PC-3 (cell line): ENCODE data around the gene PARP15. TPM values are rescaled to one million over a fixed set of nuclear protein-coding genes. Genes with fewer than 3 reads are reported as not detected.

Experiments
- ATAC-seq: fragments of 200-7000 bp; cut with Tn5 transposase; 2 replicates; pipeline ENCODE4 v1.9.1; 2020; ENCODE audit warnings: mild to moderate bottlenecking, moderate library complexity
- BruUV-seq: library from RNA; stranded (reverse); fragments of 400-500 nt; replicated peaks from 2 replicates; lab custom pipeline; 2021; lab: Mats Ljungman, UMichigan
- CTCF ChIA-PET: fragments of 300-600 bp; sonication (Branson Sonifier 250); formaldehyde crosslinking; loops from one replicate; lab custom pipeline; 2022; ENCODE audit warnings: antibody characterized with exemption; lab: Charles Lee
- POLR2A ChIA-PET: fragments of 300-600 bp; sonication (Branson Sonifier 250); formaldehyde crosslinking; loops from one replicate; lab custom pipeline; 2022; ENCODE audit warnings: antibody characterized with exemption; ENCODE audit not compliant: unreplicated experiment; lab: Charles Lee
- DNase-seq: peaks from one replicate; pipeline ENCODE4 v3.0.0-alpha.2; 2015
- H2AFZ ChIP-seq: fragments of 300-600 bp; sonication (generic); 2 replicates; pipeline ENCODE4 v1.6.0; 2016; ENCODE audit warnings: antibody characterized with exemption, low read length
- H3F3A ChIP-seq: fragments of 300-600 bp; sonication (generic); one replicate; pipeline ENCODE4 v1.6.0; 2017; ENCODE audit warnings: antibody characterized with exemption, low read length, control low read depth, mild to moderate bottlenecking; ENCODE audit not compliant: unreplicated experiment
- H3K27ac ChIP-seq: fragments of 300-600 bp; sonication (generic); 2 replicates; pipeline ENCODE4 v1.5.1; 2016; ENCODE audit warnings: mild to moderate bottlenecking, low read length
- H3K27me3 ChIP-seq: fragments of 300-600 bp; sonication (generic); 2 replicates; pipeline ENCODE4 v1.6.1; 2016; ENCODE audit warnings: low read length, mixed read lengths
- H3K36me3 ChIP-seq: fragments of 300-600 bp; sonication (generic); 2 replicates; pipeline ENCODE4 v1.6.1; 2016; ENCODE audit warnings: low read depth, mixed run types, low read length, mixed read lengths
- H3K4me1 ChIP-seq: fragments of 300-600 bp; sonication (generic); 2 replicates; pipeline ENCODE4 v1.5.1; 2016; ENCODE audit warnings: low read length; ENCODE audit not compliant: insufficient read depth
- H3K4me2 ChIP-seq: fragments of 300-600 bp; sonication (generic); 2 replicates; pipeline ENCODE4 v1.6.0; 2016; ENCODE audit warnings: low read length
- H3K4me3 ChIP-seq: fragments of 300-600 bp; sonication (generic); 2 replicates; pipeline ENCODE4 v1.5.1; 2016; ENCODE audit warnings: mild to moderate bottlenecking, low read length, mixed read lengths
- H3K79me2 ChIP-seq: fragments of 300-600 bp; sonication (generic); 2 replicates; pipeline ENCODE4 v1.6.1; 2017; ENCODE audit warnings: low read length, mixed read lengths
- H3K9ac ChIP-seq: fragments of 300-600 bp; sonication (generic); 2 replicates; pipeline ENCODE4 v1.6.0; 2016; ENCODE audit warnings: mild to moderate bottlenecking, low read length
- H3K9me2 ChIP-seq: fragments of 300-600 bp; sonication (generic); replicated peaks from 2 replicates; pipeline ENCODE4 v1.6.1; 2016; ENCODE audit warnings: mixed run types, low read length, mixed read lengths
- H3K9me3 ChIP-seq: fragments of 300-600 bp; sonication (generic); 2 replicates; pipeline ENCODE4 v1.6.1; 2016; ENCODE audit warnings: low read length, mixed read lengths
- H4K20me1 ChIP-seq: fragments of 300-600 bp; sonication (generic); 2 replicates; pipeline ENCODE4 v1.6.1; 2016; ENCODE audit warnings: low read length, mixed read lengths
- CTCF ChIP-seq: fragments of 300-600 bp; sonication (generic); conservative IDR thresholded peaks from 2 replicates; pipeline ENCODE4 v1.5.1; 2017; ENCODE audit warnings: antibody characterized with exemption, low read depth, mild to moderate bottlenecking, low read length
- EZH2 ChIP-seq: fragments of 300-600 bp; sonication (generic); IDR thresholded peaks from one replicate; pipeline ENCODE4 v1.6.1; 2017; ENCODE audit warnings: antibody characterized with exemption, mild to moderate bottlenecking, low read length; ENCODE audit not compliant: unreplicated experiment
- EZH2phosphoT487 ChIP-seq: fragments of 300-600 bp; sonication (generic); IDR thresholded peaks from 2 replicates; pipeline ENCODE4 v1.6.1; 2018; ENCODE audit warnings: mild to moderate bottlenecking, antibody characterized with exemption, low read length, borderline replicate concordance
- intact Hi-C: fragments of 100-400 bp; cut with micrococcal nuclease; formaldehyde crosslinking; loops from 2 replicates; pipeline ENCODE4 v1.9.0; 2023
- total RNA-seq: library from RNA; depleted of rRNA; stranded (reverse); fragments of >200 nt; gene quantifications from 2 replicates; pipeline ENCODE4 v1.2.3, GENCODE V29; 2014

PARP15 gene
- total RNA-seq, 1 experiment from 2014 or later, result not detected

- H4K20me1 ChIP-seq, result no peaks in the 10 kb centered on the region
- ChIA-PET CTCF (no interaction called here), POLR2A (no interaction called here)
- no peaks in the 10 kb centered on the region for H3K36me3 ChIP-seq
- no peaks in the 10 kb centered on the region for H3K9me2 ChIP-seq
- no peak for TF ChIP-seq CTCF
- no peak for TF ChIP-seq EZH2
- no peak for TF ChIP-seq EZH2phosphoT487
- no peaks in the 10 kb centered on the region for H3K27me3 ChIP-seq
- no peaks in the 10 kb centered on the region for H3F3A ChIP-seq
- ATAC-seq, result no peak
- no peak overlapping the region for H3K4me3 ChIP-seq
- no peak for DNase-seq
- no TSS peak for BruUV-seq
- no peak overlapping the region for H3K4me2 ChIP-seq
- H2AFZ ChIP-seq, result no peak overlapping the region
- H3K27ac ChIP-seq, result no peak overlapping the region
- intact Hi-C loops, result no loop called here
- no peaks in the 10 kb centered on the region for H3K79me2 ChIP-seq
- H3K4me1 ChIP-seq, result peaks cover 12% of the 10 kb centered on the region
- no peaks in the 10 kb centered on the region for H3K9me3 ChIP-seq
- H3K9ac ChIP-seq, result no peak overlapping the region
Observed at GRCh38 chr3:122612696-122613095, 35.2 kb downstream of the PARP15 start.

- H3K9me3 ChIP-seq, result no peaks in the 10 kb centered on the region
- no peaks in the 10 kb centered on the region for H4K20me1 ChIP-seq
- ChIA-PET POLR2A (no interaction called here), CTCF (no interaction called here)
- ATAC-seq (no peak), DNase-seq (no peak)
- H2AFZ ChIP-seq, result peak overlapping the region; percentile 25; the same call in 1 of the 2 replicates
- H3F3A ChIP-seq, result no peaks in the 10 kb centered on the region
- no peaks in the 10 kb centered on the region for H3K36me3 ChIP-seq
- H3K27ac ChIP-seq, result no peak overlapping the region
- no TSS peak for BruUV-seq
- H3K27me3 ChIP-seq, result no peaks in the 10 kb centered on the region
- H3K4me1 ChIP-seq, result peaks cover 16% of the 10 kb centered on the region
- H3K9ac ChIP-seq, result no peak overlapping the region
- H3K4me2 ChIP-seq, result no peak overlapping the region
- H3K4me3 ChIP-seq, result no peak overlapping the region
- no peaks in the 10 kb centered on the region for H3K9me2 ChIP-seq
- TF ChIP-seq EZH2 (no peak), CTCF (no peak), EZH2phosphoT487 (no peak)
- H3K79me2 ChIP-seq, result no peaks in the 10 kb centered on the region
- intact Hi-C loops, result no loop called here
Observed at GRCh38 chr3:122615303-122615702, 37.9 kb downstream of the PARP15 start.

GRCh38 chr3:122618614-122619013, 41.2 kb downstream of the PARP15 start:
- TF ChIP-seq CTCF, result no peak
- TF ChIP-seq EZH2, result no peak
- no peak for TF ChIP-seq EZH2phosphoT487
- Histone ChIP-seq H3K27me3 (no peaks in the 10 kb centered on the region), H3K4me1 (peaks cover 12% of the 10 kb centered on the region), H3K9ac (no peak overlapping the region), H2AFZ (no peak overlapping the region; the same call in 1 of the 2 replicates), H3K9me3 (no peaks in the 10 kb centered on the region), H3K79me2 (no peaks in the 10 kb centered on the region), H3K36me3 (no peaks in the 10 kb centered on the region), H3K9me2 (no peaks in the 10 kb centered on the region; the same call in 1 of the 2 replicates), H4K20me1 (no peaks in the 10 kb centered on the region), H3K4me2 (peak overlapping the region; percentile 50; the same call in 1 of the 2 replicates), H3K27ac (no peak overlapping the region), H3K4me3 (no peak overlapping the region), H3F3A (no peaks in the 10 kb centered on the region)
- ChIA-PET POLR2A (no interaction called here), CTCF (interaction anchor here (1.1 kb wide), 1 partner anchor 61 kb away, joined by 7 read pairs; no protein-coding TSS in a partner anchor)
- BruUV-seq, result no TSS peak
- ATAC-seq (peak; percentile 26), DNase-seq (no peak)
- intact Hi-C loops, result no loop called here
